NCI-H1048 (cell line): Measurements from ENCODE around the gene ADGRL3.

ENCODE experiments used
- DNase-seq: peaks from one replicate; lab custom pipeline; 2025; lab: John Stamatoyannopoulos, UW

The ADGRL3 gene

DNA sequence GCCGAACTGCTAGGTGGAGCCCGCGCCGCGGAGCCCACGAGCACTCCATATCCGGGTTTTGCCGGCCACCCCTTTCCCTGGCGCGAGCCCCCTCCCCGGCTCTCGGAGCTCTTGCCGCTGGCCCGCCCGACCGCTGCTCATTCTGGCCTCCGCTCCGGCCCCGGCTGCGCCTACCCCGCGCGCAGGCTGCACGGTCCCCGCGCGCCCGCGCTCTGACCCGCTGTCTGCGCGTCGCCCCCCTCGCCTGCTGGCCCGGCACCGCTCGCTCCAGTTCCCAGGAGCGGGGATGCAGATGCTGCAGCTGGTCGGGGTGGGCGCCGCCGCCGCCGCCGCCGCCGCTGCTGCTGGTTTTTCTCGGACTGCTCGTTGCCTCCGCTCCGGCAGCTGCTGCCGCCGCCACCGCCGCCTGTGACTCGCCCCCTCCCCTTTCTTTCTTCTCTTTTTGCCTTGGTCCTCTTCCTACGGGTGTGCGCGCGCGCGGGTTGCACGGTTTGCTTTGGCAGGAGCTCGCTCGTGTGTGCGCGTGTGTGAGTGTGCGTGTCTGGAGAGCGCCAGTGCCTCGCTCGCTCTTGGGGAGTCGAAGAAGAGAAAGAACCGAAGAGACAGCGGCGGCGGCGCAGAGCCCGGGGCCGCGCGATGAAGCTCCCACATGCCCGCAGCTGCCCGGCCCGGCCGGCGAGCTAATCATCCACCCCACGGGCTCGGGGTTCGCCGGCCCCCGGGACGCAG is at the start of gene ADGRL3:
Gene ADGRL3 (plus strand): TSS at position 140 of the 729 bp plus-strand sequence.
- DNase-seq: peak; percentile 59

DNA sequence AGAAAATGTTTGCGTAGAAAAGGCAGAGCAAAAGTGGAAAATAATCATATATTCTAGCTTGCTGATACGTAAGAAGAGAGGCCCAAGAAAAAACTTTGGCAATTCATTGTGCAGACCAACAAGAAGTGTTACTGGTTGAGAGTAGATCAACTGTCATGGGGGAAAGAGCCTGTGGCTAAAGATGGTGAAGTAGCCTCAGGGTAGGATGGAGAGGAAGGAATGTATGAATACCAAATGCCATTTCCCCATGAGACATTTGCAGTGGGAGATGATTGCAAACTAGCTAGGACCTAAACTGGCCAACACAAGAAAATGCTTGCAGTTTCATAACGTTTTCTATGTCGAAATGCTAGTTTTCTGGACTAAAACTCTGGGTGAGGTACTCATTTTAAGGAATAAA is 47.7 kb upstream of the ADGRL3 start:
- no peak for DNase-seq

DNA sequence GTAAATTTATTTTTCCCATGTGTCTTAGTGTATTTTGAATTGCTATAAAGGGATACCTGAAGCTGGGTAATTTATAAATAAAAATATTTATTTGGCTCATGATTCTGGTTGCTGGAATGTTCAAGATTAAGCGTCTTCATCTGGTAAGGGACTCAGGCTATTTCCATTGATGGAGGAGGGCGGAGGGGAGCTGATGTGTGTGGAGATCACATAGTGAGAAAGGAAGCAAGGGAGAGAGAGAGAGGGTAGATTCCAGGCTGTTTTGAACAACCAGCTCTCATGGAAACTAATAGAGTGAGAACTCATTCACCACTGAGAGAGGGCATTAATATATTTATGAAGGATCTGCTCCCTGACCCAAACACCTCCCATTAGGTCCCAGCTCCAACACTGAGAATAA is 39.6 kb upstream of the ADGRL3 start:
- DNase-seq: no peak

DNA sequence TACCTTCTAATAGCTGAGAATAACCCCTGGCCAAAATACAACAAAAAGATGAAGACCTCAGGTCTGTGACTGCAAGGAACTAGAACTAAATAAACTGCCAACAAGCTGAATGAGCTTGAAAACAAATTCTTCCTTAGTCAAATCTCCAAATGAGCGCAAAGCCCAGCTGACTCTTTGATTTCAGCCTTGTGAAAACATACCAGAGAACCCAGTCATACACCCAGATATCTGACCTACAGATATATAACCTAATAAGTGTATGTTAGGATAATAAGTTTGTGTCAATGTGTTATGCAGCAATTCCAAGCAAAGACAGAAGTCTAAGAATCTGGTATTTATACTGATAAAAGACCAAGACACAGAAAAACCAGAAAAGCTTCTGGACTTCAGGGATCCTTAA is 38.0 kb upstream of the ADGRL3 start:
- DNase-seq: no peak

DNA sequence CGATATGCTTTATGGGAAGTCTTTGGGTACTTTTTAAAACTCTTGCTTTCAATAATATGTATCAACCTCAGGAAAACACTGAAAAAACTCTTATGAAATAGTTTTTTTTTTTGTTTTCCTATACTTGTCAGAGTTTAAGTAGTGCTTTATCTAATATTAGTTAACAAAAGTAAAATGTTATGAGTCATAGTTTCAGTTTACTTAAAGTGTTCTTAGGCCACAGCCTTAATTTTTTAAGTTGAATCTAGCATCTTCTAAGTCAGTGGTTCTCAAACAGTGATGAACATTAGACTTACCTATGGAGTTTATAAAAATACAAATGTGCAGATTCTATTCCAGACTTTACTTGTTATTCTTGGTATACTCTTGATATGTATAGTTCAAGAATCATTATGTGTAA is 26.3 kb upstream of the ADGRL3 start:
- DNase-seq: no peak

DNA sequence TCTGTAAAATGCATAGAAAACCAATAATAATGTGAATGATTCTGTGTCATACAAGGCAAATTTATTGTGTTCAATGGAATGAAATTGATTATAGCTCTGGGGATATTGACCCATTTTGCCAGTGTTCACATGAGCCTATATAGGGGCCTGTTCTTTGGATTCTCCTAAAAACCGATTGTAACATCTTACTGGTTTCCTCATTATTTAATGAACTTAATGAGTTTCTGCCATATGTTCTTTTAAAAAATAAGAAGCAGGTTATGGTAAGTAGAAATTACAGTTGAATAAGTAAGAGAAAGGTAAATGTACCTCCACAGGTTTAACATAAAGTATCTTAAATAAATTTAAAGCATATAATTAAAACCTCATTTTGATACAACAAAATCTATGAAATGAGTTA is 24.6 kb upstream of the ADGRL3 start:
- no peak for DNase-seq

DNA sequence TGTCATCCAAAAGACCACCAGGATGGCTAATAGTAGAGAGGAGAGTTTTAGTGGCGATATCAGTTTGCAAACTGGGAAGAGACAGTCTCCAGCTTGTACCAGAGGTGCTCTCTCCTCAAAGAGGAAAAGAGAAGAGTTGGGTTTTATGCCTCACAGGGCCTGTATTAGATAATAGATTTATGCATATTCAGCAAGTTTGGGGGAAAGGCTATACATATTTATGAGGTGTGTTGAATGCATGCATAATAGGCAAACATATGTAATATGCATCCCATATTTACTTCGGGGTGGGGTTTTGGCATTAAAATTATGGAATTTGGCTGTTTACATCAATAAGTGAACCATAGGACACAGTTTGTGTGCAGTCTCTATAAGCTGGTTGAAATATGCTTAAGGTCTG is 22.8 kb upstream of the ADGRL3 start:
- DNase-seq: no peak

DNA sequence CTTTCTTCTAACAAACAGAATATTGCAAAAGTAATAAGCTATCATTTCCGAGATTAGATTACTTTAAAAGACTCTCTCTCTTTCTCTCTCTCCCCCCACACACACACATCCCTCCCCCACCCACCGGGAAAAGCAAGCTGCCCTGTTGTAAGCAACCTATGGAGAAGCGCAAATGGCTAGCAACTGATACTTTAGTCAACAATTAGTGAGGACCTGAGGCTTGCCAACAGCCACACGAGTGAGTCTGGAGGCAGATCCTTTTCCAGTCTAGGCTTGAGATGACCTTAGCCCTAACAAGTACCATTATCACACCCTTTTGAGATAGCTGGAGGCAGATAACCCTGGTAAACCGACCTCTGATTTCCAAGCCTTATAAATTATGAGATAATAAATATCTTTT is 19.7 kb upstream of the ADGRL3 start:
- no peak for DNase-seq

DNA sequence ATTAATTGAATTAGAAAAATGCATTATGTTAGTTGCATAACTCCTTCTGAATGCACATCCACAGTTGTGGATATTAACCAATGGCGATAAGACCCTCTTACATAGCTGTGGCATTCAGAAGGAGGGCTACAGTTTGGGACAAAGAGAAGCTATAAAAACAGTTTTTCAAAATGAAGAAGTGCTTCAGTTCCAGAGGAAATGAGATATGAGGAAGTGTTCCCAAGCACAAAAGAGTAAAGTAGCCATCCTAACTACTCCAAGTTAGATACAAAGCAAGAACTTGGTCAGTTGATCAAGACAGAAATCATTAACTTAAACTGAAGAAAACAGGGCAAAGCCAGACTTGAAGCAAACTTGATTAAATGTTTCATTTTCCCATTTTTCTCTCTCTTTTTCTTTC is 17.2 kb upstream of the ADGRL3 start:
- DNase-seq: no peak

DNA sequence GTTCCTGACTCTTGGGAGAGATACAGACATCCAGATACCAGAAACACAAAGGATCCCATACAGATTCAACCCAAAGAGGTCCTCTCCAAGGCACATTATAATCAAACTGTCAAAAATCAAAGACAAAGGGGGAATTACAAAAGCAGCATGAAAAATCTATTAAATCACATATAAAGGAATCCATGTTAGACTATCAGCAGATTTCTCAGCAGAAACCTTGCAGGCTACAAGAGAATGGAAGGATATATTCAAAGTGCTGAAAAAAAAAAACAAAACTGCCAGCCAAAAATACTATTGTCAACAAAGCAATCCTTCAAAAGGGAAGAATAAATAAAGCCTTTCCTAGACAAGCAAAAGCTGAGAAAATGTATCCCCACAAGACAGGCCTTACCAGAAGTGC is 14.8 kb upstream of the ADGRL3 start:
- no peak for DNase-seq

DNA sequence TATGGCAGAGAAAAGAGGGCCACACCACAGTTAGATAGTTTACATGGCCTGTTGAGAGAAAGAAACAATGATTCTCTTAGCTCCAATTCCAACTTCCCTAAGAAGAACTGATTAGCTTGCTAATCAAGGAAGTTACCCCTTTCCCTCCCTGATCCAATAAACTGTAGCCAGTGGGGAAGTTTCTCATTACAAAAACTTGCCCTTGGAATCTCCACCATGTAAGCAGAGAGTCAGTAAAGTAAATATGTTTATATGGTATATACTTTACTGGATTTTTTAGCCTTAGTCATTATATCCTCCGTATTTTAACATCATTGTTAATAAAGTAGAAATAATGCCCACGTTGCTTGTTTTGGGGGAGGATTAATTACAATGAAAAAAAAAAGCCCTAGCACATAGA is 7.7 kb upstream of the ADGRL3 start:
- DNase-seq: no peak

DNA sequence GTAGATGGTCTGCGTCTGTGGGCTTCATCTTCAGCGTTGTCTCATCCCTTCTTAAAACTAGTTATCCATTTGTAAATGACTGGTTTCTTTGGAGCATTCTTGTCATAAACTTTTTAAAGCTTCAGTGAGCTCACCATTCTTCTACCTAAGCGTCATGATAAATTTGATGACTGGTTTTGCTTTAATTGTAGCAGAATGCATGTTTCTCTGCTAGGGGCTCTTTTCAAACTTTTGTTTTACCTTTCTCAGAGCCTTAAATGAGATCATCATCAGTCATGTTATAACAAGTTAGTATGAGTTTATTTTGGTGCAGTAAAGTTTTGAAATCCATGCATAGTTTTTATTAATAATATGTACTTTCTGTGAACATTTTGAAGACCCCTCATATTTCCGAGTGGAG is 6.3 kb upstream of the ADGRL3 start:
- no peak for DNase-seq

DNA sequence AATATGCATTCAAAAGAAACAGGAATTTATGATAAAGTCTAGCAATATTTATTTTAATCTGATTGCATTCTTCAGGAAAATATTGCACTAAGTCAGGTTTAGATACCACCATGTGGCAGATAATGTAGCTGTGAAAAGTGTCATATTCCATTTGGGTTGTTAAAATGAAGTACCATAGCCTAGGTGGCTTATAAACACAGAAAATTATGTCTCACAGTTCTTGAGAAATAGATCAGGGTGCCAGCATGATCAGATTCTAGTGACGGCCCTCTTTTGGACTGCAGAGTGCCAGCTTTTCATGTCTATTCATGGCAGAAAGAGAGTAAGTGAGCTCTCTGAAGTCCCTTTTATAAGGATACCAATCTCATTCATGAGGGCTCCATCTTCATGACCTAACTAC is 5.6 kb upstream of the ADGRL3 start:
- DNase-seq: no peak

DNA sequence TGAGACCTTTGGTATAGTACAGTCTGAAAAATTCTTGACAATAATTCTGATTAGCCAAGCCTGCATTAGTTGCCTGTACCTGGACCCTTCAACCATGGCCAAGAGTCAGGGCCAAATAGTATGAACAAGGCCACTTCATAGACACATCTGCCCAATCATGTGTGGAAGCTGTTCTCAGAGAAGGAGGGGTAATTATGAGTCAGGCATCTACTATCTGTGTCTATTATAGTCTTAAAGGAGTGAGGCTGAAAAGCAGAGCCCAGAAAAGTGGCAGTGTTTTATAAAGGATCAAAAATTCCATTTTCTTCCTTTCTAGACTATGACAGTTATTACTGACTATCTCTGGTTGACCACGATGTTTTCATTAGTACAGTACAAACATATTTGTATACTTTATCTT is 5.0 kb upstream of the ADGRL3 start:
- no peak for DNase-seq

DNA sequence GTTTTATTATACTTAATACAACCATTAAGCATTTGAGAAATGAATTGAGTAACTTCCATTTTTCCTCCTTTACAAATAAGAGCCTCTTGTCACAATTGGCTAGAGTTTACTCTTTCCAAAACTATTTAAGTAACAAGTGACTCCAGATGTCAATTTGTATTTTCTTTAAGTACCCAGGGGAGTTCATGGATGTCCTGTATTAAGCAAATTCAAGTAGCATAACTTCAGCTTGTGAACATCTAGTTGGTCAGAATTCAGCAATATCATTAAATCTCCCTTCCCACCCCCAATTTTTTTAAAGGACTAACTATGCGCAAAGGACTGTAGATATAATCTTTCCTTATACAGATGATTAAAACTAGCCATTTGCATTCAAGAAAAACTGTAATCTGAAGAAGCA is 1.4 kb upstream of the ADGRL3 start:
- DNase-seq: no peak

DNA sequence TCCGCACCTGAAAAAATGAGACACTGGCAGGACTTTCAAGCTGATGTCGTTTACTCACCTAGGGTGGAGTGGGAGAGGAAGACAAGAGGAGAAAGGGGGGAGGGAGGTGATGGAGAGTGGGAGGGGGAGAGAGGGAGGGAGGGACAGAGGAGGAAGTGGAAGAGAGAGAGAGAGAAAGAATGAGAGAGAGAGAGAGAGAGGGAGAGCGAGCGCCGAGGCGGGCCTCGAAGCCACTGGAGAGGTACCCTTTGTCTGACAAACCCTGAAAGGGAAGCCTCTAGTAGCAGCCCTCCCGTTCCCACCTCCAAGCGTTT is 296 bp upstream of the ADGRL3 start:
- DNase-seq: no peak

DNA sequence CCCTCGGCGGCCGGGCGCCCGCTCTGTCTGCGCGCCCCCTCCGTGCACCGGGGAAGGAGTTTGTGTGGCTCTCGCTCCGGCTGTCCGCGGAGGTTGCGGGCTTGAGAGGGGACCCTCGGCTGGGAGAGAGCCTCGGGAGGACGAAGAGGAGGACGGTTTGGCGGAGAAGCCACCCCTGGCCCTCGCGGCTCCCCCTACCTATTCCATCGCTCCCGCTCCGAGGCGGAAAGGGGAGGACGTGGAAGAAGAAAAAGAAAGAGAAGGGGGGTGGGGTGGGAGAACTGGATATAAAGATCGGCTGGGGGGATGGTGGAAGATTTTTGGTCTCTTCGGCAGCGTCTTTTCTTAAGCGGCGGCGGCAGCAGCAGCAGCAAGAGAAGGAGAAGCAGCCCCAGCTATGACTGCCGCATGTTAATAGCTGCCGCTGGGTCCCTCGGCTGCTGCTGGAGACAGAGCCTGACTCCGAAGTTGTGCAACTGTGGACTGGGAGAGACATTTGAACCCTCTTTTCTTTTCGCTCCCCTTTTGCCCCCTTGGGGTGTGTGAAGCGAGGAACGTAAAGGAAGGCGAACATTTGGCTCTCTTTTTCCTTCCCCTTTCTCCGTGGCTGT is 895 bp downstream of the ADGRL3 start:
- DNase-seq: no peak

DNA sequence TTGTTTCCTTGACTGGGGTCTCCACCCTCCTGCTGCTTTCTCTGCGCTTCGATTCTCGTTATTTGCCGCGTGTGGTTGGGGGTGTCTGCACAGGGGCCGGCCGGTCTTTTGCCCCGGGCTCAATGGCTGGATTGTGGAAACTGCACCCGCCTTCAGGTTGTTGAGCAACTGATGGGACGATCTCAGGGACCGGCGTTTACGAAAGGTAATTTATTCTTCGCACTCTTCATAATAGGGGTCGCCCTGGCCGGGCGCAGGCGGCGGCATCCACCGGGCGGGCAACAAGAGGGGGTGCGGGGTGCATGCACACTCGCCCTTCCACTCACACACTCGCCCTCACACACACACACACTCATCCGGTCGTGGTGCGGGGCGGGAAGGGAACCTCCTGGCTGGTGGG is 1.4 kb downstream of the ADGRL3 start:
- DNase-seq: no peak

DNA sequence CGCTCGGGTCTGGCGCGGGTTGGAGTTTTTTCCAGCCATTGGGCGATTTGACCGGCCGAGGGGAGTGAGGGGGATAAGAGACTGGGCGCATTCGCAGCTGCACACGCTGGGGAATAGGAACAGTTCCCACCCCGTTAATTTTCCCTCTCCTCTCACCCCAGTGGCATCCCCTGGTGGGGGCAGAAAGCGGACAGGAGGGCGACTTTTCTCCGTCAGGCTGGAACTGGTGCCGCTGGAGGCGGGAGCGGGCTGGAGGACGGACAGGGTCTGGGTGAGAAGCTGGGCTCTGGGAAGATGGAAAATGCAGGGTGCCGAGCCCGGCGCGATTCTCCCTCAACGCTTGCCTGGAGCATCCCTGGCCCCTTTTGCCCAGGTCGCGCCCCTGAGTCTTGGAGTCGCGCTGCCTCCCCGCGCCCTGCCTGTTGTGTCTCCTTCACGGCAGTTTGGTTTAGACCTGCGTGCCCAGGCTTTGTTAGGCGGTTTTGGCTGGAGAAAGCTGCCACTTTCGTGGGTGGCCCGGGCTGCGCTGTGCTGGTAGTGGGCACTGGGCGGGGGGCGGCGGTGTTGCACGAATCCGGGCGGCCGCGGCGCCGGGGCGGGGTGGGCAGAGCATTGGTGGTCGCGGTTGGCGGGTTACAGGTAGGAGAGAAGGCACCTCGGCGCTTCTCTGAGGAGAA is 2.0 kb downstream of the ADGRL3 start:
- no peak for DNase-seq

DNA sequence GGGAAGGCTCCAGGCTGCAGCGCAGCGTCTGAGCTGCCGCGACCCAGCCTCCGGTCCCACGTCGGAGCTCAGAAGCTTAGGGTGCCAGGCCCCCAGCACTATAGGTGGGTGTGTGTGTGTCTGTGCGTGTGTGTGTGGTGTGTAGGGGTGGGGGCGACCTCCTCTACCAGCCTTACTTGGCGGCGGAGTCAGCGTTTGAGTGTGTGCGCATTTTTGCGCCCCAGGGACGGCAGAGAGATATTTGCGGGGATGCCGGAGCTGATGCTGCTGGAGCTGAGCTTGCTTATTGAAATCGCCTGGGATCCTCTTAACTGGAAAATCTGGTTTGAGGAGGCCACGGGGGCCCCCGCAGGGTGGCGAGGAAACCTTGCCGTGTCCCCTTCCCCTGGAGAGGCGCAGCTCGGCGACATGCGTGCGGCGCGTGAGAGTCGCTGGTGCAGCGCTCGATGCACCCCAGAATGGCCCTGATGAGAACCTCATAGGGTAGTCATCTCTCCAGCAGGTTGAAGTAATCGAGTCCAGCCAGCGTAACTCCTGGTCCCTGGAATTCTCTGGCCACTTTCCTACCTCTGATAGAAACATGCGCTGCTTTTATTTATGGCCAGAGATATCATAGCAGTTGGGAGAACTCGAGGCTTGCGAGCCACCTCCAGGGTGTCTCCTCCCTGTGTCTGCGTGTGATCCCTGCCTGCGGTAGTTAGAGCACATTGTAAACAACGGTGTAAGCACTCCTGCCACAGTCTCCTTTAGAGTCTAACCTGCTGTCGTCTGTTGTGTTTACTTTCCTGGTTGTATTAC is 2.7 kb downstream of the ADGRL3 start:
- DNase-seq: no peak

DNA sequence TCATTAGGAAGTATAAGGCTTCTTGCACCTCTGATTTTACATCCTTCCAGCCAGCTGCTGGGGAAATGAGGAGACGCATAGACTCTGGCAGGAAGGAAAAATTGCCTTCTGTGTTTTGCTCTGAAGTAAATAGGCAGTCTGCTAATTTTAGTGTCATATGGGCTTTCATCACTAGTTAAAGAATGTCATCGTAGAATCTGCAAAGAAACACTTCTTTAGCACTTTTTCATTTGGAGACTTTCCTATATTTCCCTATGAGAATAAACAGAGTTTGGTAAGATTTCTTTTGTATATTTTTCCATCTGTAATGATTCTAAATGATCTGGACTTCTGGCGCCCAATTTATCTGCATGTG is 3.3 kb downstream of the ADGRL3 start:
- no peak for DNase-seq

DNA sequence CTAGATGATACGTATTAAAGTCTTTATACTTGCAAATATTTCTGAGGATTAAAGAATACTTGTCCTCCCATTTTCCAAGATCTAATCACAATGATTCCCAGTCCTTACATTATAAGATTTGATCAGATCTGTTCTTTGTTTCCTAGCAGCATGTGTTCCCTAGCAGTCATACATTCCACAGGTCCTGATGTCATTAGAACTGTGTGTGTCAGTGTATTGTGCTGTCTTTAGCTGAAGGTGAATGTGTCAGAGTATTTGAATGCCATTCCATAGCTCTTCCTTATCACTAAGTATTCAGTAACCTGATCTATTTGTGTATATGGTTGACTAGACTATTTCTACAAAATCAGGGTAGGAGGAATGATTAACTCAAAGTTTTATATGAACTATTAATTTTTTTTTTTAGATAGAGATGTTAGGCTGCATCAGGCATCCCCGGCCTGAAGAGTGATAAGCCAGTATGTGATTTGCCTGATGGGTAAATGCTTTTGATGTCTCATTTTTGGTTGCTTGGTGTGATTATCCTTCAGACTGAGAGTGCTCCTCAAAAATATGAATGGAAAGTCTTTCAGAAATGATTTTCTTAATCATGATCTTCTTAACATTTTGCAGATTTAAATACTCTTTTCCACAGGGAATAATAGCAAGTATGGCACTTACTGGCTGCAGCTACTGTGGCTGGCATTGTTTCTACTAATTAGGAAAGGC is 4.4 kb downstream of the ADGRL3 start:
- DNase-seq: peak; percentile 7
